Gastrocnemius medialis (tissue), 4 donors: ENCODE results near the gene WDR18. TPM values are rescaled to one million over a fixed set of nuclear protein-coding genes. Genes with fewer than 3 reads are reported as not detected.
"Not testable (repeated sequence)": the region's sequence is repeated elsewhere in the genome, so short reads cannot be mapped to it uniquely, and the experiment has no call there.

Source experiments
- ATAC-seq, 2 donors: fragments of 150-250 bp; one replicate each; pipeline ENCODE4 v1.9.1; 2016
- DNase-seq, 2 donors: peaks; one replicate each; pipeline ENCODE4 v3.0.0-alpha.2; 2019
- H3K27ac ChIP-seq, 4 donors: fragments of 200-600 bp; sonication (generic); 1 replicate in 1 of 4; 2 replicates in 3 of 4; pipeline ENCODE4 v1.5.1; 2016 to 2018; ENCODE audit warnings: mild to moderate bottlenecking in 2 of 4, moderate library complexity in 1 of 4
- H3K27me3 ChIP-seq, 3 donors: fragments of 200-600 bp; sonication (generic) in 2 of 3; 1 replicate in 1 of 3; 2 replicates in 2 of 3; pipeline versions ENCODE4 v1.5.1 to v1.6.0; 2016 to 2019; ENCODE audit warnings: mild to moderate bottlenecking in 1 of 3, moderate library complexity in 1 of 3
- H3K36me3 ChIP-seq, 2 donors: fragments of 200-600 bp; sonication (generic) in 1 of 2; one replicate each; pipeline ENCODE4 v1.5.1; 2017 to 2018
- H3K4me1 ChIP-seq, 2 donors: fragments of 200-600 bp; sonication (generic) in 1 of 2; one replicate each; pipeline ENCODE4 v1.5.1; 2016 to 2017; ENCODE audit warnings: mild to moderate bottlenecking in 2 of 2
- H3K4me3 ChIP-seq, 4 donors: fragments of 200-600 bp; sonication (generic) in 3 of 4; 1 replicate in 1 of 4; 2 replicates in 3 of 4; pipeline ENCODE4 v1.5.1; 2016 to 2019; ENCODE audit warnings: mild to moderate bottlenecking in 2 of 4
- H3K9me3 ChIP-seq, 3 donors: fragments of 200-600 bp; sonication (generic) in 2 of 3; 1 replicate in 1 of 3; 2 replicates in 2 of 3; pipeline ENCODE4 v1.5.1; 2016 to 2019
- POLR2A ChIP-seq, 2 donors: fragments of 450-650 bp; IDR thresholded peaks; one replicate each; pipeline ENCODE4 v1.6.1; 2017; ENCODE audit warnings: antibody characterized with exemption in 2 of 2, mild to moderate bottlenecking in 2 of 2, moderate library complexity in 2 of 2
- in situ Hi-C, 4 donors: fragments of 200-750 bp; cut with MboI; loops; one replicate each; pipeline versions ENCODE4 v1.15.0 to v1.8.0; 2017; ENCODE audit warnings: low sequenced_read_pairs in 4 of 4
- intact Hi-C: fragments of 100-400 bp; cut with DNase I; formaldehyde crosslinking; loops from one replicate; pipeline ENCODE4 v1.15.1; 2023; ENCODE audit warnings: low total_unique reads
- total RNA-seq, 4 donors: library from RNA; depleted of rRNA; stranded (reverse); fragments of >200 nt; gene quantifications; one replicate each; pipeline versions ENCODE4 v1.1.0 to v1.2.3, GENCODE V29; 2016
- TF ChIP-seq, protein P1 (sequence below), 5 experiments: fragments of 450-650 bp in 3 of 5; fragments of 200-600 bp in 2 of 5; sonication (generic) in 2 of 5; IDR thresholded peaks in 4 of 5; conservative IDR thresholded peaks in 1 of 5; 1 replicate in 4 of 5; 2 replicates in 1 of 5; pipeline ENCODE4 v1.5.1; 2016 to 2019; ENCODE audit warnings: antibody characterized with exemption in 5 of 5, mild to moderate bottlenecking in 3 of 5, moderate library complexity in 3 of 5

The WDR18 gene
- total RNA-seq, 4 donors from 2014 or later, result 4.4 to 59.0 (median 28.6) TPM

DNA sequence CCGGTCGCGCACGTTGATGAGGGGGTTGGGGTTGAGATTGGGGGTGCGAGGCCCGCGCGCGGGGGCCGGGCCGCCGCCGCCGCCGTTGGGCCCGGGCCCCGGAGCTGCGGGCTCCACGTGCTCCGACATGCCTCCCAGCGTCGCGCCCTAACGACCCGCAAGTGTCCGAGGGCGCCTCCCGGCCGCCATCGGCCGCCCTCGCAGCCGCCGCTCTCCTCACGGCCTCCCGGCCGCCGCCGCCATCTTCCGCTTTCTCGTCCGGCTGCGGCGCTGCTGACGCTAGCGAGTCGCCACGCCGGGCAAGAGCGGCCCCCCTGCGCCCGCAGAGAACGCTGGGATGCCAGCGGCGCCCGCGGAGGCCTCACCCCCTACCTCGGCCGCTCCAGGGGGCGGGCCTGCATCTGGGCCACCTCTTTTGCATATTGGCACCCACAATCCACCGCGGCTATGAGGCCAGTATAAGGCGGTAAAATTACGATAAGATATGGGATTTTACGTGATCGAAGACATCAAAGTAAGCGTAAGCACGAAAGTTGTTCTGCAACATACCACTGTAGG, 36.8 kb downstream of the WDR18 start, which contains the start of gene TMEM259:
Gene TMEM259, minus strand, starts transcription at position 256 of the 558 bp plus-strand sequence. Its CDS starts 127 bp downstream, at position 129.
- H3K36me3 ChIP-seq, result no peaks in the 10 kb centered on the region
- peaks cover 3 to 9% (median 8%) of the 10 kb centered on the region in 3 donors for H3K27me3 ChIP-seq
- peak within 1 kb of the TSS; percentile 89 to 94 (median 91) for H3K27ac ChIP-seq
- TF ChIP-seq, protein P1, sequence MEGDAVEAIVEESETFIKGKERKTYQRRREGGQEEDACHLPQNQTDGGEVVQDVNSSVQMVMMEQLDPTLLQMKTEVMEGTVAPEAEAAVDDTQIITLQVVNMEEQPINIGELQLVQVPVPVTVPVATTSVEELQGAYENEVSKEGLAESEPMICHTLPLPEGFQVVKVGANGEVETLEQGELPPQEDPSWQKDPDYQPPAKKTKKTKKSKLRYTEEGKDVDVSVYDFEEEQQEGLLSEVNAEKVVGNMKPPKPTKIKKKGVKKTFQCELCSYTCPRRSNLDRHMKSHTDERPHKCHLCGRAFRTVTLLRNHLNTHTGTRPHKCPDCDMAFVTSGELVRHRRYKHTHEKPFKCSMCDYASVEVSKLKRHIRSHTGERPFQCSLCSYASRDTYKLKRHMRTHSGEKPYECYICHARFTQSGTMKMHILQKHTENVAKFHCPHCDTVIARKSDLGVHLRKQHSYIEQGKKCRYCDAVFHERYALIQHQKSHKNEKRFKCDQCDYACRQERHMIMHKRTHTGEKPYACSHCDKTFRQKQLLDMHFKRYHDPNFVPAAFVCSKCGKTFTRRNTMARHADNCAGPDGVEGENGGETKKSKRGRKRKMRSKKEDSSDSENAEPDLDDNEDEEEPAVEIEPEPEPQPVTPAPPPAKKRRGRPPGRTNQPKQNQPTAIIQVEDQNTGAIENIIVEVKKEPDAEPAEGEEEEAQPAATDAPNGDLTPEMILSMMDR (IDR thresholded peaks at IDR 0.05 in 4 of 5, conservative IDR thresholded peaks at IDR 0.05 in 1 of 5), result peak in 1 of 5 experiments; percentile 27
- TF ChIP-seq POLR2A (IDR thresholded peaks at IDR 0.05), result peak; percentile 77 to 85
- H3K9me3 ChIP-seq, result no peaks in the 10 kb centered on the region
- peak within 1 kb of the TSS; percentile 86 to 99 (median 90) for H3K4me3 ChIP-seq
- in situ Hi-C loops, result no loop called here
- peaks cover 40 to 48% of the 10 kb centered on the region in 2 donors for H3K4me1 ChIP-seq
- DNase-seq, result peak; percentile 97 to 98
- intact Hi-C loops, result loop anchor here (1.0 to 5.0 kb wide), 3 partner anchors 20 to 81 kb away; partner anchors contain the start of genes GPX4 and WDR18
- peak; percentile 79 to 85 for ATAC-seq

DNA sequence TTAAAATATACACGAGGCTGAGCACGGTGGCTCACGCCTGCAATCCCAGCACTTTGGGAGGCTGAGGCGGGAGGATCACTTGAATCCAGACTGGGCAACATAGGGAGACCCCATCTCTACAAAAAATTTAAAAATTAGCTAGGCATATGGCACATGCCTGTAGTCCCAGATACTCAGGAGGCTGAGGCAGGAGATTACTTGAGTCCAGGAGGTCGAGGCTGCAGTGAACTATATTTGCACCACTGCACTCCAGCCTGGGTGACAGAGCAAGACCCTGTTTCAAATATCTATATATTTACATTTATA, 39.7 kb downstream of the WDR18 start:
- intact Hi-C loops, result loop anchor here (5.0 kb wide), 1 partner anchor 78 kb away; the partner anchor contains the start of gene GPX4
- ATAC-seq, H3K36me3 ChIP-seq, DNase-seq, in situ Hi-C loops, H3K4me3 ChIP-seq, H3K9me3 ChIP-seq, H3K27ac ChIP-seq: not testable (repeated sequence)
- H3K27me3 ChIP-seq, result peaks cover 21 to 36% (median 32%) of the 10 kb centered on the region in 3 donors
- H3K4me1 ChIP-seq, result peaks cover 11 to 27% of the 10 kb centered on the region in 2 donors

DNA sequence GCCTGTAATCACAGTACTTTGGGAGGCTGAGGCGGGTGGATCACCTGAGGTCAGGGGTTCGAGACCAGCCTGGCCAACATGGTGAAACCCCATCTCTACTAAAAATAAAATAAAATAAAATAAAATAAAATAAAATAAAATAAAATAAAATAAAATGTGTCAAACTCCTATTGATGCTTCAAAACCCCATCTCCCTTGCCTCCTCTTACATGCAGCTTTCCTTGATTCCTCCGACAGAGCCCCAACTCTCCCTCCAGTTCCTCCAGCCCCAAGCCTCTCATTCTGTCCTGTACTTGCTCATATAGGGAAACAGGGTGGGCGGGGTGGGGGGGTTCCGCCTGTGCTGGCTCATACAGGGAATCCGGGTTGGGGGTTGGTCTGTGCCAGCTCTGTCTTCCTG, 40.9 kb downstream of the WDR18 start:
- DNase-seq, H3K36me3 ChIP-seq, H3K9me3 ChIP-seq, in situ Hi-C loops, intact Hi-C loops, H3K4me3 ChIP-seq, ATAC-seq, H3K27ac ChIP-seq: not testable (repeated sequence)
- H3K27me3 ChIP-seq, result peaks cover 21 to 36% (median 32%) of the 10 kb centered on the region in 3 donors
- peaks cover 0 to 14% of the 10 kb centered on the region in 2 donors for H3K4me1 ChIP-seq

DNA sequence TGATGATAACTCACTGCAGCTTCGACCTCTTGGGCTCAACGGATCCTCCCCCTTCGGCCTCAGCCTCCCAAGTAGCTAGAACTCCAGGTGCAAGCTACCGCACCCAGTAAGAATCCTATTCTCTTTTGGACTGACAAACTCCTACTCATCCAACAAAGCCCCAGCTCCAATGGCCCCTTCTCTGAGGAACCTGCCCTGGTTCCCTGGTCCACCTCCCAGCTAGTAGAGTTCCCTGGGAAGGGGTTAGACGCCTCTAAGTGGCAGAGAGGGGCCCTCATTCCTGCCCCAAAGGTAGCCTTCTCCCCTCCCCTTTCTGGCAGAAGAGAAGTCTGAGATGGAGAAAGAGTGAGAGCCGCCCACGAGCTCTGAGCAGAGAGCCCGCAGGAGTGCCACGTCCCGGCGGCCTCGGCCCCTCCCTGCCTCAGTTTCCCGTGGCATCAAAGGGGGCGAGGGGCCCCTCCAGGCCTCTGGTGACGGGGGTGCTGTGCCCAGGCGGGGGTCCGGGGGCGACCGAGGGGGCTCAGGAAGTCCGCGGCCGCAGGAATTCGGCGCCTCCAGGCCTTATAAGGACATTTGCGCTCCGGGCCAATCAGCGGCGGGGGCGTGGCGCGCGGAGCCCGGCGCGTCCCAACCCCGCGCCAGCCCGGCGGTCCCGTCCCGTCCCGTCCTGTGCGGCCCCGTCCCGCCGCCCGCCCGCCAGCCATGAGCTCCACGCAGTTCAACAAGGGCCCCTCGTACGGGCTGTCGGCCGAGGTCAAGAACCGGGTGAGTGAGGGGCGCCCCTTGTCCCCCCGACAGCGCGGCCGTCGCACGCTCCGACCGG, 42.0 kb downstream of the WDR18 start, which contains the start of gene CNN2:
Gene CNN2, plus strand, starts transcription at position 649 of the 823 bp plus-strand sequence. Its CDS starts 54 bp downstream, at position 703.
- intact Hi-C loops, result no loop called here
- DNase-seq (peak in 1 of 2 donors; percentile 54), ATAC-seq (peak in 1 of 2 donors; percentile 51)
- peak within 1 kb of the TSS; percentile 46 to 62 (median 58) for H3K4me3 ChIP-seq
- no peaks in the 10 kb centered on the region for H3K36me3 ChIP-seq
- TF ChIP-seq POLR2A (IDR thresholded peaks at IDR 0.05), result peak; percentile 45 to 71
- TF ChIP-seq, protein P1 (IDR thresholded peaks at IDR 0.05 in 4 of 5, conservative IDR thresholded peaks at IDR 0.05 in 1 of 5), result no peak
- peak within 1 kb of the TSS; percentile 42 to 80 (median 74) for H3K27ac ChIP-seq
- in situ Hi-C loops, result no loop called here
- H3K9me3 ChIP-seq, result no peaks in the 10 kb centered on the region
- peaks cover 0 to 12% of the 10 kb centered on the region in 2 donors for H3K4me1 ChIP-seq
- H3K27me3 ChIP-seq, result peaks cover 21 to 36% (median 32%) of the 10 kb centered on the region in 3 donors

DNA sequence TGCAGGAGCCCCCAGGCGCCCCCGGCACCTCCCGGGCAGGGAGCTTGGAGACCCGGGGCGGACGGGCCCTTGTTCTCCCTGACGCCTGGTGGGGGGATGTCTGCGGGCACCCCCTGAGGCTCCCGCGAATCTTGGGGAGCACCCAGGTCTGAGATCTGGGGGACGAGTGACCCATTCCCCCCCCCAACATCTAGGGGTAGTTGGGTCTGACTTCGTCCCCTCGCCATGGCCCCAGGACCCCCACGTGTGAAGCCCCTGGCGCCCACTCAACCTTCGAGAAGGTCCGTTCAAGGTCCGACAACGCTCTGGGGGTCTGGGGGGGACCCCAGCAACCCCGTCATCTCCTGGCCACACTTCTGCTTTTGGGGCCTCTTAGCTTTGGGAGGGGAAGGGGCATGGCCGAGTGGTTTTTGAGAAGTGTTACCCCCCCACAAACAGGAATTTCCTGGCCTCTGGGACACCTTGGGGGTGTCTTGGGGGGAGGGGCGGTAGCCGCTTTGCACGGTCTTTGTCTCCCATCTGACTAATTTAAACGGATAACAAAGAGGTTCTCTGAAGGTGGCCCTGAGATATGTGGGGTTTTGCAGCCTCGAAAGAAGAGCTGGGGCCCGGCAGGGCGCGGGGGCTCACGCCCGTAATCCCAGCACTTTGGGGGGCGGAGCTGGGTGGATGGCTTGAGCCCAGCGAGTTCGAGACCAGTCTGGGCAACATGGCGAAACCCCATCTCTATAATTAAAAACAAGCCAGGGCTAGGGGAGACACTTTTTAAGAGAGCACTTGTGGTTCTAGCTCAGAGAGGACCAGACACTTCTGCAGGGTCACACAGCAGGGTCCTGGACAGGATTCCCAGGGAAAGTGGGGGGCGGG, 42.9 kb downstream of the WDR18 start:
- peak overlapping the region; percentile 42 to 80 (median 74) for H3K27ac ChIP-seq
- no peaks in the 10 kb centered on the region for H3K36me3 ChIP-seq
- intact Hi-C loops (no loop called here), in situ Hi-C loops (no loop called here)
- DNase-seq (no peak), ATAC-seq (peak in 1 of 2 donors; percentile 3)
- peak overlapping the region; percentile 46 to 62 (median 58) for H3K4me3 ChIP-seq
- peaks cover 0 to 8% of the 10 kb centered on the region in 2 donors for H3K4me1 ChIP-seq
- TF ChIP-seq, protein P1 (IDR thresholded peaks at IDR 0.05 in 4 of 5, conservative IDR thresholded peaks at IDR 0.05 in 1 of 5), result no peak
- TF ChIP-seq POLR2A (IDR thresholded peaks at IDR 0.05), result peak in 1 of 2 donors; percentile 0
- H3K27me3 ChIP-seq, result peaks cover 21 to 36% (median 32%) of the 10 kb centered on the region in 3 donors
- no peaks in the 10 kb centered on the region for H3K9me3 ChIP-seq
